ENCODE data around the gene CBY1.
"Not testable (repeated sequence)": the region's sequence is repeated elsewhere in the genome, so short reads cannot be mapped to it uniquely, and the experiment has no call there.

Gene CBY1

DNA sequence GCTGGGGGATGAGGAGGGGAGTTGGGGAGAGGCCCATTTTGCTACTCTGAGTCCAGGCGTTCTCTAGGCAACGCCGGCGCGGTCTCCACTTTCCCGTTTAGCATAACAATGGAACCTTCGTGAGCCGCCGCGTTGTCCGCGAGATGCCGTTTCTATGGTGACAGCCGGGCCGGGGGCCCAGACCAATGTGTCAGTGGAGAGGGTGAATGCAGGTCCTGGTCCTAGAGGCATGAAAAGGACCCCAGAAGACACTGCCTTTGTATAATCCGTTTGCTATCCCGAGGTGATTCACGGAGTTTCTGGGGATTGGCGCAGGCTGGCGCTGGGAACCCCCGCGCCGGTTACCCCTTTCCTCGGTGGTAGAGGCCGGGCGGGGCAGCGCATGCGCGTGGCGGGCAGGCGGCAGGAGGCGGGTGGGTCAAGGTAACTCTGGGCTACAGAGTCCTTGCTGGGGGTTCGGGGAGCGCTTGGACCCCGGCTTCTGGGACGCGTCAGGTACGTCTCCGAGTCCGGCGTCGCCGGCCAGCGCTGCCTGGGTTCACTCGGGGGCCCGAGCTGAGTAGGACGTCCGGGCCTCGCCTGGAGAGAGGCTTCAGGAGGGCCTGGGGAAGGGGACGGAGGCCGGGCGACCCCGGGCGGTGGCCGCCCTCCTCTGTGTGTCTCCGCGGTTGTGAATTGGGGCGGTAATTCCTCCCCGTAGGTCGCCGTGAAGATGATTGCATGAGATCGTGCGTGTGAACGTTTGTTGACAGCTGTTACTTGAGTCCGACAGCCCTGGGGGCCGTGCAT is at the start of gene CBY1, which contains the start of gene FAM227A:
TSS of gene CBY1 (plus strand) at position 383 of the 789 bp plus-strand sequence. CDS start 11,417 bp downstream, outside the sequence.
TSS of gene FAM227A (minus strand) at position 137 of the 789 bp plus-strand sequence. CDS start 6,224 bp downstream, outside the sequence.
- peak; percentile 98 for DNase-seq

- peak; percentile 79 for DNase-seq
Measured at GRCh38 chr22:38607680-38608079, 48.8 kb upstream of the CBY1 start.

- DNase-seq: no peak
Measured at GRCh38 chr22:38608992-38609750, 47.3 kb upstream of the CBY1 start.

- DNase-seq: no peak
Measured at GRCh38 chr22:38610234-38610633, 46.2 kb upstream of the CBY1 start.

DNA sequence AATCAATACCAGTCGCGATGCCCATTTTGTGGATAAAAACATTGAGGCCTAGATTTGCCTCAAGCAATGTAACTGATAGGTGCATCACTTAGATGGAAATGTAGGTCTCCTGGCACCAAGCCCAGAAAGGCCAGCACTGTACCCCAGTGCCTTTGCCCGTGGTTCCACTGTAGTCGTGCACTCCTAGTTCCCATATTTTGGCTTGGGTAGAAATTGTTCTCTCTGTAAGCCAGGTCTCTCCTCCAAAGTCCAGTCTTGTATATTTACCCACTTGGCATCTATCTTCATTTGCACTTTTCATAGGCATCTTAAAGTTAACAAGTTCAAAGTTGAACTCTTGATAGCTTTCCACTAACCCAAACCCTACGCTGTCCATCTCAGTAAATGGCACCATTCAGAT is 44.9 kb upstream of the CBY1 start:
- DNase-seq: no peak

- DNase-seq: no peak
Measured at GRCh38 chr22:38612217-38613006, 44.0 kb upstream of the CBY1 start.

- no peak for DNase-seq
Measured at GRCh38 chr22:38613588-38613987, 42.9 kb upstream of the CBY1 start.

GRCh38 chr22:38614332-38615063 is 41.9 kb upstream of the CBY1 start:
- DNase-seq: no peak

DNA sequence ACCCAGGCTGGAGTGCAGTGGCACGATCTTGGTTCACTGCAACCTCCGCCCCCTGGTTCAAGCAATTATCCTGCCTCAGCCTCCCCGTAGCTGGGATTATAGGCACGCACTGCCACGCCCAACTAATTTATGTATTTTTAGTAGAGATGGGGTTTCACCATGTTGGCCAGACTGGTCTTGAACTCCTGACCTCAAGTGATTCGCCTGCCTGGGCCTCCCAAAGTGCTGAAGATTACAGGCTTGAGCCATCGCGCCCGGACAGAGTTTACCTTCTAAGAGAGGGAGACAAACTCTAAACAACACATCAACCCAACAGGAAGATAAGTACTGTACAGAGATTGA is 41.4 kb upstream of the CBY1 start:
- DNase-seq: not testable (repeated sequence)

GRCh38 chr22:38618258-38618657 is 38.2 kb upstream of the CBY1 start:
- DNase-seq: no peak

GRCh38 chr22:38618682-38619081 is 37.8 kb upstream of the CBY1 start:
- no peak for DNase-seq

GRCh38 chr22:38623351-38623750 is 33.1 kb upstream of the CBY1 start:
- no peak for DNase-seq

GRCh38 chr22:38628444-38628843 is 28.0 kb upstream of the CBY1 start:
- DNase-seq: no peak

- no peak for DNase-seq
Measured at GRCh38 chr22:38629108-38629507, 27.3 kb upstream of the CBY1 start.

GRCh38 chr22:38631724-38632123 is 24.7 kb upstream of the CBY1 start:
- no peak for DNase-seq

DNA sequence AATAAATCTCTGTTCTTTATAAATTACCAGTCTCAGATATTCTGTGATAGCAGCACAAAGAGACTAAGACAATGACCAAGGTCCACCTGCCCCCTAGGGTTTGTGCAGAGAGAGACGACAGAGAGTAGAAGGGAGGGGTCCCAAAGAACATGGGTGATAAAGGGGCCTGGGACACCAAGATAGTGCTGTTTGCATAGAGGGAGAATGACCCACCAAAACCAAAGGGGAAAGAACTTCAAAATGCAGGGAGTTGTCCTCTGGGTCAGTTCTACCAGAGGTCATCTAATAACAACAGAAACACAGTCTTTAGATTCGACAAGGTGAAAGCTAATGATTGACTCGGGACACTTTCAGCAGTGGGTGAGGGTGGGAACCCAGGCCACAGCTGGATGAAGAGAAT is 23.9 kb upstream of the CBY1 start:
- DNase-seq: no peak

GRCh38 chr22:38638216-38638615 is 18.2 kb upstream of the CBY1 start:
- no peak for DNase-seq

GRCh38 chr22:38638728-38639127 is 17.7 kb upstream of the CBY1 start:
- no peak for DNase-seq

DNA sequence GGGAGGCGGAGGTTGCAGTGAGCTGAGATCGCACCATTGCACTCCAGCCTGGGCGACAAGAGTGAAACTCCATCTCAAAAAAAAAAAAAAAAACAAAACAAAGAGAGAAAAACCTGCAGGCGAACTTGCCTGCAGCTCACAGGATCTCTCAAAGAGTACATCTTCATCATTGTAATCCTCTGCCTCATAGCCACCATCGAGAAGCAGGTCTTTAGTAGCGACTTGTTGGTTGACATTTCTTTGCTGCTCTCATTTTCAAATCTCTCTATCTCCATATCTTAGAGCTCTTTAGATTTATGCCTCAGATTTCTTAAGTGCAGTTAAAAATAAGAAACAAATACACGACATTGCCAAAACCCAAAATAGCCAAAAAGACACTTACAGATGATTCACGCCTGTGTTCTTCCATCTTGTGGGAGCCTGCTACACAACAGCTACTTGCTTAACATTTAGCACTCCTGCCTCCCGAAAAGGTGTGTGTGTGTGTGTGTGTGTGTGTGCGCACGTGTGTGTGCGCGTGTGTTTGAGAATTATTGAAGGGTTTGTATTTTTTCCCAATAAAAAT is 14.9 kb upstream of the CBY1 start:
- DNase-seq: no peak

GRCh38 chr22:38644245-38644644 is 12.2 kb upstream of the CBY1 start:
- DNase-seq: not testable (repeated sequence)

DNA sequence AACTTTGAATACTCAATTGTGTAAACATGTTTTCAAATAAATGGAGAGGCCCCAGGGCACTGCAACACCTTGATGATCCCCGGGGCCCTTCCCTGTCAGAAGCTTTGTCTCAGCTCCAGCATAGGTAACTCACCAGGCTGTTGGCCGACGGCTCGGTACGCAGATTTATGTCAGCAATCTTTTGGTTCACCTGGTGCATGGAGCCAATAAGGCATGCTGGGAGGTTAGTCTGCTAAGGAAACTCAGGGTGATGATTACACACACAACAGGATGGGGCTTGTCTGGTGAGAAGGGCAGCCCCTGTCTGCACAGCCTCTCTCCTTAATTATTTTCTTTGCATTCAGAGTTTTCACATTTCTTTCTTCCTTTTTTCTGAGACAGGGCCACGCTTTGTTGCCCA is 11.0 kb upstream of the CBY1 start:
- no peak for DNase-seq

DNA sequence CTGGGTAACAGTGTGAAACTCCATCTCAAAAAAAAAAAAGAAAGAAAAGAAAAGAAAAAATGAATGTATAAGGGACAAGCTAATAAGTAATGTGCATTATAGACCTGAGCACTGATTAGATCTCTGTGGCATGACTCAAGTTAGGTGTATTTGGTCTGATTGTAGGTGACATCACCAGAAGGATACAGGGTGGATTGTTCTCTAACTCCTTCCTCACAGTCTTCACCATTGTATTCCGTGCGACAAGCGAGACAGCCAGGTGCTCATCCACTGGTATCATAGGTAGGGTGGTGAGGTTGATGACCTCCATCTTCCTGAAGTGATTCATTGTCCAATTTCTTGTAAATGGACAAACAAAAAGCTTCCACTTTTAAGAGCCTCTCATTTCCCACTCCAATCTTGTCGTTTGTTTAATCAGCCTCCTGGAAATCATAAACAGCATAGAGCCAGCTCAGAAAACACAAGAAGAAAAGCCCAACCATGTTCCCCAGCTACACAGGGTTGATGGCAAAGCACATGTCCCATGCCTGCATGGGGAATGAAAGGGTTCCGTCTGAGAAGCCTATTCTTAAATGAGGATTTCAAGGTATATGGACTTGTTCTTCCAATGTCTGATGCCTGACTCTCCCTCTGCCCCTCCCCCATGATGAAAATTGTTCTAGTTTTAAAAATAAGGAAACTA is 6.5 kb upstream of the CBY1 start:
- no peak for DNase-seq

All from NCI-H69 (cell line).